ENCODE results near the gene SLC6A7. TPM values are rescaled to one million over a fixed set of nuclear protein-coding genes. Genes with fewer than 3 reads are reported as not detected.

The SLC6A7 gene
- polyA plus RNA-seq, 1 of the 3 experiments (the other 2 are of a cell fraction) = not detected

DNA sequence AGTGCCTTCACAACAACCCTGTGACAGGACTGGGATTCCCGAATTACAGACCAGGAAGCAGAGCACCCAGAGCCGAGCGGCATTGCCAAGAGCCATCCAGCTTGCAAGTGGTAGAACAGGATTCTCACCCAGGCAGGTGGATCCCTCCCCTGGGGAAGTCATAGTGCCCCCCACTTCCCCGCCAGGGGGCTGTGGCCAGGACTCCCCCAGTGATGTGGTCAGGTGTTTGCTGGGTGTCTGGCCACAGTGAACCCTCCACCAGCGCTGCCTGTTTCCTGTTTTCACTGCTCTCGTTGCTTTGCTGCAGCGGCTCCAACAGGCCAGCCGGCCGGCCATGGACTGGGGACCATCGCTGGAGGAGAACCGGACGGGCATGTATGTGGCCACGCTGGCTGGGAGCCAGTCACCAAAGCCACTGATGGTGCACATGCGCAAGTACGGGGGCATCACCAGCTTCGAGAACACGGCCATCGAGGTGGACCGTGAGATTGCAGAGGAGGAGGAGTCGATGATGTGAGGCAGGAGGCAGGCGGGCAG, 19.3 kb downstream of the SLC6A7 start (continued):
- TF ChIP-seq, protein P1, sequence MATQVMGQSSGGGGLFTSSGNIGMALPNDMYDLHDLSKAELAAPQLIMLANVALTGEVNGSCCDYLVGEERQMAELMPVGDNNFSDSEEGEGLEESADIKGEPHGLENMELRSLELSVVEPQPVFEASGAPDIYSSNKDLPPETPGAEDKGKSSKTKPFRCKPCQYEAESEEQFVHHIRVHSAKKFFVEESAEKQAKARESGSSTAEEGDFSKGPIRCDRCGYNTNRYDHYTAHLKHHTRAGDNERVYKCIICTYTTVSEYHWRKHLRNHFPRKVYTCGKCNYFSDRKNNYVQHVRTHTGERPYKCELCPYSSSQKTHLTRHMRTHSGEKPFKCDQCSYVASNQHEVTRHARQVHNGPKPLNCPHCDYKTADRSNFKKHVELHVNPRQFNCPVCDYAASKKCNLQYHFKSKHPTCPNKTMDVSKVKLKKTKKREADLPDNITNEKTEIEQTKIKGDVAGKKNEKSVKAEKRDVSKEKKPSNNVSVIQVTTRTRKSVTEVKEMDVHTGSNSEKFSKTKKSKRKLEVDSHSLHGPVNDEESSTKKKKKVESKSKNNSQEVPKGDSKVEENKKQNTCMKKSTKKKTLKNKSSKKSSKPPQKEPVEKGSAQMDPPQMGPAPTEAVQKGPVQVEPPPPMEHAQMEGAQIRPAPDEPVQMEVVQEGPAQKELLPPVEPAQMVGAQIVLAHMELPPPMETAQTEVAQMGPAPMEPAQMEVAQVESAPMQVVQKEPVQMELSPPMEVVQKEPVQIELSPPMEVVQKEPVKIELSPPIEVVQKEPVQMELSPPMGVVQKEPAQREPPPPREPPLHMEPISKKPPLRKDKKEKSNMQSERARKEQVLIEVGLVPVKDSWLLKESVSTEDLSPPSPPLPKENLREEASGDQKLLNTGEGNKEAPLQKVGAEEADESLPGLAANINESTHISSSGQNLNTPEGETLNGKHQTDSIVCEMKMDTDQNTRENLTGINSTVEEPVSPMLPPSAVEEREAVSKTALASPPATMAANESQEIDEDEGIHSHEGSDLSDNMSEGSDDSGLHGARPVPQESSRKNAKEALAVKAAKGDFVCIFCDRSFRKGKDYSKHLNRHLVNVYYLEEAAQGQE (IDR thresholded peaks at IDR 0.05; ENCODE audit: low read depth, low read length) = no peak

DNA sequence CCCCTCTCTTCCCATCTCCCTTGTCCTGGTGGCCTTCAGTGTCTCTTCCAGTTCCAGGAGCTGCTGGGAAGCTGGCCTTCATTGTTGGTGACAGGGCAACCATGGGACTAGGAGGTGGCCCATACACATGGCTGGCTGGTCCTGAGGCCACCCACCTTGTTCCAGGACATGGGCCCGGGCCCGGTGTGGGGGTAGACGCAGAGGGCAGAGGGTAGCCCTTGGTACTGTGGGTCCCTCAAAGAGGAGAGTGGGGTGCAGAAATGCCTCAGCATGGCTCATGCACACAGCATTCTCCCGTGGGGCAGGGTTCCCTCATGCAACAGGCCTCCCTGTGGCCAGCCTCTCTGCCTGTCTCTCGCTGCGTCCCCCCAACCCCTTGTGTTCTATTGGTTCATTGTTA, 20.8 kb downstream of the SLC6A7 start:
- H3K9me2 ChIP-seq = no peaks in the 10 kb centered on the region
- no peaks in the 10 kb centered on the region for H3K36me3 ChIP-seq (replicated peaks in 1 of 2; ENCODE audit: control insufficient read depth in 1 of 2, insufficient read depth in 2 of 2, low read length in 1 of 2)
- no peaks in the 10 kb centered on the region for H3F3A ChIP-seq (replicated peaks; ENCODE audit: insufficient read depth)
- no peak overlapping the region for H2AFZ ChIP-seq (ENCODE audit: low read depth)
- no peak overlapping the region for H3K27ac ChIP-seq (ENCODE audit: low read depth in 2 of 2, low read length in 1 of 2)
- no peaks in the 10 kb centered on the region for H3K27me3 ChIP-seq (ENCODE audit: insufficient read depth)
- no peak overlapping the region for H3K9ac ChIP-seq
- TF ChIP-seq POLR2AphosphoS5 (IDR thresholded peaks at IDR 0.05; ENCODE audit: low read depth, low read length) = no peak
- TF ChIP-seq SIN3A (IDR thresholded peaks at IDR 0.05; ENCODE audit: borderline replicate concordance, low read depth, low read length) = no peak
- no peak for TF ChIP-seq EP300 (IDR thresholded peaks at IDR 0.05; ENCODE audit: borderline replicate concordance in 1 of 2, low read depth in 1 of 2, low read length in 1 of 2)
- TF ChIP-seq IRF3 (IDR thresholded peaks at IDR 0.05; ENCODE audit: low read depth, low read length) = no peak
- TF ChIP-seq MXI1 (IDR thresholded peaks at IDR 0.05; ENCODE audit: low read depth, low read length) = no peak
- no peak for TF ChIP-seq FOSL2 (IDR thresholded peaks at IDR 0.05; ENCODE audit: borderline replicate concordance, low read depth)
- TF ChIP-seq RCOR1 (IDR thresholded peaks at IDR 0.05; ENCODE audit: low read length) = no peak
- TF ChIP-seq, protein P2, sequence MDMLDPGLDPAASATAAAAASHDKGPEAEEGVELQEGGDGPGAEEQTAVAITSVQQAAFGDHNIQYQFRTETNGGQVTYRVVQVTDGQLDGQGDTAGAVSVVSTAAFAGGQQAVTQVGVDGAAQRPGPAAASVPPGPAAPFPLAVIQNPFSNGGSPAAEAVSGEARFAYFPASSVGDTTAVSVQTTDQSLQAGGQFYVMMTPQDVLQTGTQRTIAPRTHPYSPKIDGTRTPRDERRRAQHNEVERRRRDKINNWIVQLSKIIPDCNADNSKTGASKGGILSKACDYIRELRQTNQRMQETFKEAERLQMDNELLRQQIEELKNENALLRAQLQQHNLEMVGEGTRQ (IDR thresholded peaks at IDR 0.05; ENCODE audit: borderline replicate concordance, low read depth, low read length) = no peak
- no peak for TF ChIP-seq USF1 (IDR thresholded peaks at IDR 0.05; ENCODE audit: borderline replicate concordance, low read depth)
- no peak for TF ChIP-seq NRF1 (IDR thresholded peaks at IDR 0.05; ENCODE audit: low read depth, low read length)
- TF ChIP-seq ZBTB33 (IDR thresholded peaks at IDR 0.05; ENCODE audit: borderline replicate concordance, low read depth) = no peak
- no peak for TF ChIP-seq RXRA (IDR thresholded peaks at IDR 0.05; ENCODE audit: borderline replicate concordance, low read depth)
- TF ChIP-seq CHD2 (IDR thresholded peaks at IDR 0.05; ENCODE audit: low read length, partially characterized antibody) = no peak
- no peaks in the 10 kb centered on the region for H3K79me2 ChIP-seq (ENCODE audit: insufficient read depth)
- no peak overlapping the region for H3K4me2 ChIP-seq
- WGBS (ENCODE audit: low lambda C conversion rate) = 80% methylated on average over 5 of the region's 6 CpGs
- 0 out of 4 replicates have a peak, but pooled peaks cover 0 to 4% of the 10 kb centered on the region in 2 experiments for H3K4me1 ChIP-seq (ENCODE audit: control insufficient read depth in 1 of 2, insufficient read depth in 2 of 2, low read depth in 1 of 2, low read length in 1 of 2)
- H4K20me1 ChIP-seq (ENCODE audit: insufficient read depth) = no peaks in the 10 kb centered on the region
- CTCF ChIA-PET = interaction anchor here (0.6 to 1.1 kb wide), 3 partner anchors 12 to 80 kb away, joined by 3 read pairs; no protein-coding TSS in a partner anchor
- H3K9me3 ChIP-seq = no peaks in the 10 kb centered on the region
- no peak for DNase-seq
- POLR2A ChIA-PET = no interaction called here
- H3K4me3 ChIP-seq (ENCODE audit: low read depth in 2 of 2, low read length in 1 of 2) = no peak overlapping the region
